ENCODE results near the gene GPSM1. TPM values are rescaled to one million over a fixed set of nuclear protein-coding genes. Genes with fewer than 3 reads are reported as not detected.

Gene GPSM1
- total and polyA plus RNA-seq, 10 donors = 4.5 to 27.9 (median 12.5) TPM

- H3K4me3 ChIP-seq = no peak overlapping the region
- no peak for DNase-seq
- H3K27me3 ChIP-seq (replicated peaks in 1 of 7) = peaks cover 0 to 60% (median 24%) of the 10 kb centered on the region in 7 donors
- H3K36me3 ChIP-seq = no peaks in the 10 kb centered on the region
- no peak overlapping the region for H3K27ac ChIP-seq
- H3K9me3 ChIP-seq = no peaks in the 10 kb centered on the region
- TF ChIP-seq, protein P1, sequence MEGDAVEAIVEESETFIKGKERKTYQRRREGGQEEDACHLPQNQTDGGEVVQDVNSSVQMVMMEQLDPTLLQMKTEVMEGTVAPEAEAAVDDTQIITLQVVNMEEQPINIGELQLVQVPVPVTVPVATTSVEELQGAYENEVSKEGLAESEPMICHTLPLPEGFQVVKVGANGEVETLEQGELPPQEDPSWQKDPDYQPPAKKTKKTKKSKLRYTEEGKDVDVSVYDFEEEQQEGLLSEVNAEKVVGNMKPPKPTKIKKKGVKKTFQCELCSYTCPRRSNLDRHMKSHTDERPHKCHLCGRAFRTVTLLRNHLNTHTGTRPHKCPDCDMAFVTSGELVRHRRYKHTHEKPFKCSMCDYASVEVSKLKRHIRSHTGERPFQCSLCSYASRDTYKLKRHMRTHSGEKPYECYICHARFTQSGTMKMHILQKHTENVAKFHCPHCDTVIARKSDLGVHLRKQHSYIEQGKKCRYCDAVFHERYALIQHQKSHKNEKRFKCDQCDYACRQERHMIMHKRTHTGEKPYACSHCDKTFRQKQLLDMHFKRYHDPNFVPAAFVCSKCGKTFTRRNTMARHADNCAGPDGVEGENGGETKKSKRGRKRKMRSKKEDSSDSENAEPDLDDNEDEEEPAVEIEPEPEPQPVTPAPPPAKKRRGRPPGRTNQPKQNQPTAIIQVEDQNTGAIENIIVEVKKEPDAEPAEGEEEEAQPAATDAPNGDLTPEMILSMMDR (IDR thresholded peaks at IDR 0.05 in 8 of 11, conservative IDR thresholded peaks at IDR 0.05 in 3 of 11) = no peak
- TF ChIP-seq POLR2A (IDR thresholded peaks at IDR 0.05) (no peak), POLR2AphosphoS5 (IDR thresholded peaks at IDR 0.05) (no peak)
- WGBS, 5 donors = 82 to 92% (median 91%) methylated on average over 13 of the region's 13 CpGs
- peaks cover 9 to 20% (median 15%) of the 10 kb centered on the region in 6 donors for H3K4me1 ChIP-seq
- intact Hi-C loops (cut with DNase I; ENCODE audit: low total_unique reads) = no loop called here
Measured at GRCh38 chr9:136286987-136287379, 40.4 kb upstream of the GPSM1 start.

GRCh38 chr9:136287960-136288753 is 39.2 kb upstream of the GPSM1 start:
- H3K4me3 ChIP-seq = no peak overlapping the region
- peaks cover 5 to 9% (median 8%) of the 10 kb centered on the region in 6 donors for H3K4me1 ChIP-seq
- peaks cover 0 to 50% (median 24%) of the 10 kb centered on the region in 7 donors for H3K27me3 ChIP-seq (replicated peaks in 1 of 7)
- WGBS, 5 donors = 62 to 76% (median 63%) methylated on average over 20 to 21 of the region's 21 CpGs
- intact Hi-C loops (cut with DNase I; ENCODE audit: low total_unique reads) = no loop called here
- H3K9me3 ChIP-seq = no peaks in the 10 kb centered on the region
- DNase-seq = no peak
- TF ChIP-seq, protein P1 (IDR thresholded peaks at IDR 0.05 in 8 of 11, conservative IDR thresholded peaks at IDR 0.05 in 3 of 11) = no peak
- TF ChIP-seq POLR2A (IDR thresholded peaks at IDR 0.05) = no peak
- TF ChIP-seq POLR2AphosphoS5 (IDR thresholded peaks at IDR 0.05) = no peak
- no peaks in the 10 kb centered on the region for H3K36me3 ChIP-seq
- H3K27ac ChIP-seq = no peak overlapping the region

GRCh38 chr9:136289651-136290507 is 37.5 kb upstream of the GPSM1 start:
- H3K27me3 ChIP-seq (replicated peaks in 1 of 7) = peaks cover 0 to 35% (median 15%) of the 10 kb centered on the region in 7 donors
- no peak for DNase-seq
- 83 to 94% (median 87%) methylated on average over 19 to 30 of the region's 30 CpGs for WGBS, 5 donors
- no peaks in the 10 kb centered on the region for H3K36me3 ChIP-seq
- intact Hi-C loops (cut with DNase I; ENCODE audit: low total_unique reads) = no loop called here
- H3K27ac ChIP-seq = no peak overlapping the region
- TF ChIP-seq, protein P1 (IDR thresholded peaks at IDR 0.05 in 8 of 11, conservative IDR thresholded peaks at IDR 0.05 in 3 of 11) = no peak
- no peak for TF ChIP-seq POLR2AphosphoS5 (IDR thresholded peaks at IDR 0.05)
- TF ChIP-seq POLR2A (IDR thresholded peaks at IDR 0.05) = no peak
- no peaks in the 10 kb centered on the region for H3K4me1 ChIP-seq
- H3K4me3 ChIP-seq = no peak overlapping the region
- no peaks in the 10 kb centered on the region for H3K9me3 ChIP-seq
